GM21529 (cell line): Measurements from ENCODE around the gene CD300E.

Source experiments
- ATAC-seq: cut with Tn5 transposase; IDR thresholded peaks from one replicate; pipeline ENCODE4 v1.9.1; 2021; ENCODE audit not compliant: unreplicated experiment

The CD300E gene

DNA sequence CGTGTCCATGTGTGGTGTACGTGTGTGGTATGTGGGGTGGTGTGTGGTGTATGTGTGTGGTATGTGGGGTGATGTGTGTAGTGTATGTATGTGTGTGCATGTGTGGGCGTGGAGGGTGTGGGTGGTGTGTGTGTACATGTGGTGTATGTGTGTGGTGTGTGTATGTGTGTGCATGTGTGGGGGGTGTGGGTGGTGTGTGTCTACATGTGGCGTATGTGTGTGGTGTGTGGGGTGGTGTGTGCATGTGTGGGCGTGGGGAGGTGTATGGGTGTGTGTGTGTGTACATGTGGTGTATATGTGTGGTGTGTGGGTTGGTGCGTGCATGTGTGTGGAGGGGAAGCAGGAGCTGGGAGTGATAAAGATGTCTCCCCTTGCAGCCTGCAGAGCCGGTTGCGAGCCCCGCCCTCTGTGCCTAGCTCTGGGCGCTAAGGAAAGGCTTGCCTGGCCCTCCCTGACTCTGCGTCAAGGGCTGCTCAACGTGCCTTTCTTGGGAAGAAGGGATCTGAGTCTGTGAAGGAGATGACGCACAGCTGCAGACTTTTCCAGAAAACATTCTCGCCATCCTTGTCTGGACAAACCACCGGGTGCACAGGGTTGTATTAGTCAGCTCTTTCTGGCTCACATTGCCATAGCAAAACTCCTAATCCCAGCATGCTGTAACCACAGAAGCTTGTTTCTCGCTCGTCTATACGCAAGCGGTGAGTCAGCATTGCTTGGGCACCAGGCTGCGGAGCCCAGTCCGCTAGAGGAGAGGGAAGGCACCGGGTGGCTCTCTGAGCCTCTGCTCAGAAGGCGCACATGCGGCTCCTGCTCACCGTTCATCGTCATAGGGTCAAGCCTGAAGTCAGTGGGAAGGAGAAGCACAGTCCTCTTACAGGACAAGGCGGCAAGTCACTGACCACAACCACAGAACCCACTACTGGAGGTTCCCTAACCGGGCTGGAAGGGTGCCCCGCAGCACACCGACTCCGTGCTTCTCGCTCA lies 54.2 kb downstream of the CD300E start:
- no peak for ATAC-seq

DNA sequence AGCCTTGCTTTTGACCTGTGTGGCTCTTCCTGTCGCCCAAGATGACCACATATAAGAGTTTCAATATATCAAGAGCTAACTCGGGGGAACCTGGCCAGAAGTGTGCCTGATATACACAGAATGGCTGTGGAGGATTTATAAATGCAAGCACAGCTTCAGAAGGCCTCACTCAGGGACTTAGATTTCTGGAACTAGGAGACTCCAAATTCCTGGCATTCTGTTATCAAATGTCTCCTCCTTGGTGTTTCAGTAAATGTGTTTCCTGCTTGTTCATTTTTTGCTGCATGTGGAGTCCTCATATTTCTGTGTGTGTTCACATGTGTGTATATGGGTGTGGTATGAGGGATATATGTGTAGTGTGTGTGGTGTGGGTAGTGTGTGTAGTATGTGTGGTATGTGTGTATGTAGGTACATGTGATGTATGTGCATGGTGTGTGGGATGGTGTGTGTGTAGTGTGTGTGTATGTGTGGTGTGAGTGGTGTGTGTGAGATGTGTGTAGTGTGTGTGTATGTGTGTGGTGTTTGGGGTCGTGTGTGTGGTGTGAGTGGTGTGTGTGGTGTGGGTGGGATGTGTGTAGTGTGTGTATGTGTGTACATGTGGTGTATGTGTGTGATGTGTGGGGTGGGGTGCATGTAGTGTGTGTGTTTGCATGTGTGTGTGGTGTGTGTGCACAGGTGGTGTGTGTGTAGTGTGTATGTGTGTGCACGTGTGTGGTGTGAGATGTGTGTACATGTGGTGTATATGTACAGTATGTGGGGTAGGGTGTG lies 55.2 kb downstream of the CD300E start:
- ATAC-seq: no peak

DNA sequence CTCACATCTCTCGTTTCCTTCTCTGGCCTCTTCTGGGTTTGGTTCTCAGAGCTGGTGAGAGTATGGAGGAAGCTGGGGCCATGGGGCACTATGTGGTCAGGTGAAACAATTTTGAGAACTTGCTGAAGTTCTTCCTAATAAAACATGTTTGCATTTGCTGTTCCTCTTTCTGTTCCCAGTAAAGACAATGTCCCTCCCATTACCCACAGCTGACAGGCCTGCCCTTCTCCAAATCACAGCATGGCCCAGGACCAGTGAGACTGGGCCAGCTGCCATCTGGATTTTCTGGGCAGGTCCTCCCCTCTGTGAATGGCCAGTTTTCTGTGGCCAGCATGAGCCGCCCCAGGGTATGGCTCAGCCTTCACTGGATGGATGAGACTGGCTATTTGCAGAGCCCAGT lies 56.1 kb downstream of the CD300E start, which contains the start of gene CD300H:
TSS of gene CD300H (minus strand) at position 113 of the 400 bp plus-strand sequence.
- no peak for ATAC-seq

GRCh38 chr17:74566132-74566753 lies 57.3 kb downstream of the CD300E start:
- no peak for ATAC-seq

GRCh38 chr17:74565126-74565525 lies 58.4 kb downstream of the CD300E start:
- no peak for ATAC-seq

- no peak for ATAC-seq
Observed at GRCh38 chr17:74563358-74563757, 60.2 kb downstream of the CD300E start.

DNA sequence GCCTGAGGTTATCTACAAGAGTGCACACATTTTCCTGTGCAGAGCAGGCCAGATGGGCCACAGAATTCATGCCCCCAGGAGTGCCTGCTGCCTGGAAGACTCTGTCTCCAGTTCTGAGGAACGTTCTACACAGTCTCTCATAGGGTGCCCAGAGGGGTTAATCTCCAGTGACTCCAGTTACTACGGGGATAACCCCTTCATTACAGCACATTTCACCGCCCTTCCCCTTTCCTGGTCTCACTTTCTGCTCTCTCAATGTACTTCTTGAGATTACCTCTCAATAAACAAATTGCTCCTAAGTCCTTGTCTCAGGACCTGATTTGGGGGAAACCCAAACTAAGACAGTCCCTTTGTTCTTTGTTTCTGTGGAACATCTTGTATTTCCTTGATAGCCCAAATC lies 62.0 kb downstream of the CD300E start:
- ATAC-seq: no peak
